Pancreas (tissue), 10 donors: ENCODE results near the gene KLK10. TPM values are rescaled to one million over a fixed set of nuclear protein-coding genes. Genes with fewer than 3 reads are reported as not detected.

ENCODE experiments used
- ATAC-seq, 4 donors: fragments of 200-7000 bp; cut with Tn5 transposase; one replicate each; pipeline versions ENCODE4 v1.8.0 to v1.9.1; 2020; ENCODE audit warnings: mild to moderate bottlenecking in 4 of 4, moderate library complexity in 4 of 4
- DNase-seq, 6 donors: peaks; one replicate each; pipeline ENCODE4 v3.0.0-alpha.2; 2020
- FAIRE-seq: peaks from 2 replicates; lab custom pipeline; 2012; peaks lifted over from hg19 to GRCh38; lab: Jason Lieb, UNC
- H3K27ac ChIP-seq, 4 donors: fragments of 200-600 bp; sonication (generic); 1 replicate in 3 of 4; 2 replicates in 1 of 4; pipeline versions ENCODE4 v1.5.0 to v1.8.0; 2020
- H3K27me3 ChIP-seq, 4 donors: fragments of 200-600 bp; one replicate each; pipeline ENCODE4 v1.8.0; 2021
- H3K36me3 ChIP-seq, 3 donors: fragments of 200-600 bp; sonication (generic) in 1 of 3; one replicate each; pipeline versions ENCODE4 v1.5.0 to v1.8.0; 2020 to 2021
- H3K4me1 ChIP-seq, 3 donors: fragments of 200-600 bp; one replicate each; pipeline ENCODE4 v1.8.0; 2021
- H3K4me3 ChIP-seq, 4 donors: fragments of 200-600 bp; sonication (generic) in 2 of 4; one replicate each; pipeline versions ENCODE4 v1.5.0 to v1.8.0; 2020 to 2021
- H3K9me3 ChIP-seq, 4 donors: fragments of 200-600 bp; one replicate each; pipeline ENCODE4 v1.8.0; 2021
- CTCF ChIP-seq, 4 donors: fragments of 200-600 bp; sonication (generic) in 3 of 4; IDR thresholded peaks; one replicate each; pipeline versions ENCODE4 v1.5.0 to v1.8.0; 2021; ENCODE audit warnings: antibody characterized with exemption in 4 of 4
- WGBS, 2 donors: extraction: QIAGEN DNeasy Blood & Tissue Kit; methylation state at CpG; one replicate each; pipeline ENCODE4 v1.1.7; 2013; 5-methylcytosine and 5-hydroxymethylcytosine counted together
- intact Hi-C, 3 donors: fragments of 100-400 bp; cut with DNase I; formaldehyde crosslinking; loops; one replicate each; pipeline versions ENCODE4 v1.11.1 to v1.14.2; 2022
- polyA plus RNA-seq, 2 donors: library from polyadenylated mRNA; stranded (reverse); fragments of 200-250 nt; gene quantifications; one replicate each; pipeline ENCODE4 v1.2.3, GENCODE V29; 2013
- total RNA-seq, 6 donors: library from RNA; stranded (reverse); fragmentation: NEBNext Ultra II Directional in 4 of 6; extraction: Animal tissue kit (Norgen Biotek cat#: 25700) in 4 of 6; gene quantifications; one replicate each; pipeline versions ENCODE4 v1.2.1 to v1.2.4, GENCODE V29; 2021 to 2023
- donor health status: healthy with polysubstance abuse.
- donor health status: DM: no; HTN: no; CAD: no; lungs with moderate emphysema.
- donor health status: DM: no; HTN: no; CAD: no.
- donor health status: control.
- donor health status: control.
- donor health status: Bipolar disorder and iron deficiency.
- donor health status: DM: yes; HTN: yes; CAD: no.
- donor health status: DM: no; HTN: no; CAD: no.
- donor health status: DM: no; HTN: no; CAD: no.
- donor health status: DM: yes; HTN: yes; CAD: no.

Gene KLK10
- total and polyA plus RNA-seq, 8 donors, result 0.15 to 1.7 (median 0.51) TPM

DNA sequence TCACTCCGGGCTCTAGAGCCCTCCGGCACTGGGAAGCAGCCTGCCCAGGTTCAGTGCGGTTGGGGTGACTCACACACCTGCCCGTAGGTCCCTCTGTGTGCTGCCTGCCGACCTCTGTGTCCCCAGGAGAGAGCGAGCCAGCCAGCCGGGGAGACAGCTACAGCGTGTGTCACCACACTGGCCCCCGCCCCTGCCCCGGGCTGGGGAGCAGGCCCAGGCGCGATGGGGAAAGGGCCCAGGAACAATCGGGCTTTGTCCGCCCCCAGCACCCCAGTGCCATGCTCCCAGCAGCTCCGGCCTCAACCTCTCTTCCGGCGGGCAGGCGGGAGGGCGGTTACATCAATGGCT lies 50.1 kb downstream of the KLK10 start, which contains the start of gene KLK6:
TSS of gene KLK6 (minus strand) at position 179 of the 348 bp plus-strand sequence. CDS start 1,487 bp downstream, outside the sequence.
- ATAC-seq, result peak in 1 of 4 donors; percentile 38
- DNase-seq, result no peak
- FAIRE-seq, result no peak

GRCh38 chr19:50968716-50969412 lies 50.6 kb downstream of the KLK10 start:
- 30 to 38% methylated on average over 7 of the region's 7 CpGs for WGBS, 2 donors
- TF ChIP-seq CTCF (IDR thresholded peaks at IDR 0.05), result no peak
- intact Hi-C loops, result no loop called here
- H3K4me1 ChIP-seq, result no peaks in the 10 kb centered on the region
- FAIRE-seq (no peak), ATAC-seq (no peak), DNase-seq (no peak)
- H3K36me3 ChIP-seq, result no peaks in the 10 kb centered on the region
- peaks cover 0 to 4% (median 0%) of the 10 kb centered on the region in 4 donors for H3K27me3 ChIP-seq
- no peak overlapping the region for H3K27ac ChIP-seq
- no peak overlapping the region for H3K4me3 ChIP-seq
- no peaks in the 10 kb centered on the region for H3K9me3 ChIP-seq

More for the DNA sequence above, 50.1 kb downstream of the KLK10 start, which contains the start of gene KLK6:
- intact Hi-C loops, result no loop called here
- no peak for TF ChIP-seq CTCF (IDR thresholded peaks at IDR 0.05)
- Histone ChIP-seq H3K36me3 (no peaks in the 10 kb centered on the region), H3K27ac (no peak within 1 kb of the TSS), H3K9me3 (no peaks in the 10 kb centered on the region), H3K4me1 (no peaks in the 10 kb centered on the region), H3K27me3 (peaks cover 0 to 4% (median 0%) of the 10 kb centered on the region in 4 donors), H3K4me3 (no peak within 1 kb of the TSS)
- WGBS, 2 donors, result 40 to 41% methylated on average over 15 to 19 of the region's 19 CpGs

GRCh38 chr19:50967929-50968715 lies 51.4 kb downstream of the KLK10 start:
- no peak for ATAC-seq
- peaks cover 0 to 4% (median 0%) of the 10 kb centered on the region in 4 donors for H3K27me3 ChIP-seq
- no peaks in the 10 kb centered on the region for H3K4me1 ChIP-seq
- no peak overlapping the region for H3K27ac ChIP-seq
- no peak for FAIRE-seq
- H3K36me3 ChIP-seq, result no peaks in the 10 kb centered on the region
- no peak for DNase-seq
- intact Hi-C loops, result no loop called here
- H3K9me3 ChIP-seq, result no peaks in the 10 kb centered on the region
- no peak overlapping the region for H3K4me3 ChIP-seq
- WGBS, 2 donors, result 27 to 31% methylated on average over 20 of the region's 20 CpGs
- TF ChIP-seq CTCF (IDR thresholded peaks at IDR 0.05), result no peak

DNA sequence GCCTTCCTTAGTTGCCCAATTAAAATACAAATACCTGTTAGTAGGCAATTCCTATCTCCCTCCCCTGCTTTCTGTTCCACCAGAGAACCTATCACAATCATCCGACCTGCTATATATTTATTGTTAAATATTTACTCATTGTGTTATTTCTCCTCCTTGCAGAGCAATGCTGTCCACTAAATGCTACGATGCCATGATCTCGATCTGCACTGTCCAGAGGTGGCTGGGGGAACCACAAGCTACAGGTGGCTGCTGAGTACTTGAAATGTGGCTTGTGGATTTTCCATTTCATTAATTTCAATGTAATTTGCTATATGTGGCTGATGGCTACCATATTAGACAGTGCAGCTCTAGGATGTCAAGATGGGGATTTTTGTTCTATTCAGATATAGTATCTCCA lies 55.2 kb downstream of the KLK10 start:
- no peak overlapping the region for H3K4me3 ChIP-seq
- no peaks in the 10 kb centered on the region for H3K36me3 ChIP-seq
- no peak for TF ChIP-seq CTCF (IDR thresholded peaks at IDR 0.05)
- no peaks in the 10 kb centered on the region for H3K9me3 ChIP-seq
- no peak for FAIRE-seq
- H3K4me1 ChIP-seq, result no peaks in the 10 kb centered on the region
- intact Hi-C loops, result no loop called here
- WGBS, 2 donors, result 51 to 56% methylated on average over 3 of the region's 3 CpGs
- H3K27me3 ChIP-seq, result no peaks in the 10 kb centered on the region
- DNase-seq, result no peak
- H3K27ac ChIP-seq, result no peak overlapping the region
- ATAC-seq, result no peak
